Measurements from ENCODE around the gene MTX1.
A peak's percentile ranks its signal among the peaks of the same experiment; 100 is the strongest.
"Not testable (repeated sequence)": the region's sequence is repeated elsewhere in the genome, so short reads cannot be mapped to it uniquely, and the experiment has no call there.

MTX1 gene

GRCh38 chr1:155188268-155188667 lies 20.2 kb upstream of the MTX1 start:
- DNase-seq (ENCODE audit: low spot score), result no peak

GRCh38 chr1:155189926-155190325 lies 18.6 kb upstream of the MTX1 start:
- DNase-seq (ENCODE audit: low spot score), result not testable (repeated sequence)

GRCh38 chr1:155191904-155192303 lies 16.6 kb upstream of the MTX1 start:
- DNase-seq (ENCODE audit: low spot score), result no peak

GRCh38 chr1:155192346-155193274 lies 15.9 kb upstream of the MTX1 start:
- no peak for DNase-seq (ENCODE audit: low spot score)

GRCh38 chr1:155193275-155193990 lies 15.1 kb upstream of the MTX1 start:
- peak; percentile 89 for DNase-seq (ENCODE audit: low spot score)

- not testable (repeated sequence) for DNase-seq (ENCODE audit: low spot score)
Measured at GRCh38 chr1:155193991-155194240, 14.6 kb upstream of the MTX1 start.

- peak; percentile 32 for DNase-seq (ENCODE audit: low spot score)
Measured at GRCh38 chr1:155195201-155196102, 13.0 kb upstream of the MTX1 start.

- no peak for DNase-seq (ENCODE audit: low spot score)
Measured at GRCh38 chr1:155196103-155196892, 12.2 kb upstream of the MTX1 start.

- DNase-seq (ENCODE audit: low spot score), result no peak
Measured at GRCh38 chr1:155196893-155197638, 11.4 kb upstream of the MTX1 start.

GRCh38 chr1:155197901-155198546 lies 10.5 kb upstream of the MTX1 start:
- no peak for DNase-seq (ENCODE audit: low spot score)

GRCh38 chr1:155198547-155198906 lies 10.0 kb upstream of the MTX1 start:
- DNase-seq (ENCODE audit: low spot score), result no peak

- DNase-seq (ENCODE audit: low spot score), result no peak
Measured at GRCh38 chr1:155199792-155200191, 8.7 kb upstream of the MTX1 start.

- DNase-seq (ENCODE audit: low spot score), result no peak
Measured at GRCh38 chr1:155200920-155201319, 7.6 kb upstream of the MTX1 start.

GRCh38 chr1:155202198-155202597 lies 6.3 kb upstream of the MTX1 start:
- DNase-seq (ENCODE audit: low spot score), result no peak

GRCh38 chr1:155202731-155203515 lies 5.6 kb upstream of the MTX1 start:
- no peak for DNase-seq (ENCODE audit: low spot score)

- no peak for DNase-seq (ENCODE audit: low spot score)
Measured at GRCh38 chr1:155205035-155205434, 3.5 kb upstream of the MTX1 start.

- no peak for DNase-seq (ENCODE audit: low spot score)
Measured at GRCh38 chr1:155205969-155206593, 2.4 kb upstream of the MTX1 start.

GRCh38 chr1:155206891-155207805 lies 1.3 kb upstream of the MTX1 start:
- DNase-seq (ENCODE audit: low spot score), result peak; percentile 73

All from AG20443 (cell line).